Right lobe of liver (tissue), 4 donors: ENCODE data around the gene ANKRD63.

Source experiments
- CTCF ChIP-seq, 4 donors: fragments of 200-600 bp in 3 of 4; fragments of 450-650 bp in 1 of 4; IDR thresholded peaks; one replicate each; pipeline versions ENCODE4 v1.5.1 to v1.8.0; 2016 to 2022; ENCODE audit warnings: antibody characterized with exemption in 4 of 4, mild to moderate bottlenecking in 2 of 4
- POLR2A ChIP-seq: fragments of 450-650 bp; IDR thresholded peaks from one replicate; pipeline ENCODE4 v1.6.1; 2017; ENCODE audit warnings: antibody characterized with exemption, mild to moderate bottlenecking
- donor health status: DM: no; HTN: no; CAD: no.
- donor health status: DM: no; HTN: no; CAD: no.
- donor health status: DM: no; HTN: yes; CAD: no.

GRCh38 chr15:40252438-40253166, 30.3 kb downstream of the ANKRD63 start:
- no peak for TF ChIP-seq CTCF (IDR thresholded peaks at IDR 0.05)
- TF ChIP-seq POLR2A, result no peak
